Measurements from ENCODE around the gene CCDC171. TPM values are rescaled to one million over a fixed set of nuclear protein-coding genes. Genes with fewer than 3 reads are reported as not detected.

The CCDC171 gene
- total RNA-seq, 1 donor = 8.1 TPM

DNA sequence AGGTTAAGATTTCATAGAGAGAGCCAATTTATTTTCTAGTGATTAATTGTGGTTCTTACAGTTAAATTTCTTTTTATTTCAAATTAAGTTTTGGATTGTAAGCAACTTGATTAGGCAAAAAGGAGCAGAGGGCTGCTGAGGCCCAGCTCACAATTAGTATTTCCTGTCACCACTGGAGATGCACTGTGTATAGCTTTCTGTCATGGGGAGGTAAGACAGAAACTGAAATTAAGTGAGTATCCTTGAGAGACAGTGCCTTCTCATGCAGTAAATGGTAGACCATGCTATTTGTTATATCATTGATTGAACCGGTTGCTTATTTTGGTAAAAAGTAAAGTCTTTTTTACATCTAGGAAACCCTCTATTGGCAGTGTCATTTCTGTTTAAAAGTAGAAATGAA lies 190.7 kb downstream of the CCDC171 start:
- no peak overlapping the region for H3K4me3 ChIP-seq (ENCODE audit: low read depth, low read length)
- TF ChIP-seq, protein P1, sequence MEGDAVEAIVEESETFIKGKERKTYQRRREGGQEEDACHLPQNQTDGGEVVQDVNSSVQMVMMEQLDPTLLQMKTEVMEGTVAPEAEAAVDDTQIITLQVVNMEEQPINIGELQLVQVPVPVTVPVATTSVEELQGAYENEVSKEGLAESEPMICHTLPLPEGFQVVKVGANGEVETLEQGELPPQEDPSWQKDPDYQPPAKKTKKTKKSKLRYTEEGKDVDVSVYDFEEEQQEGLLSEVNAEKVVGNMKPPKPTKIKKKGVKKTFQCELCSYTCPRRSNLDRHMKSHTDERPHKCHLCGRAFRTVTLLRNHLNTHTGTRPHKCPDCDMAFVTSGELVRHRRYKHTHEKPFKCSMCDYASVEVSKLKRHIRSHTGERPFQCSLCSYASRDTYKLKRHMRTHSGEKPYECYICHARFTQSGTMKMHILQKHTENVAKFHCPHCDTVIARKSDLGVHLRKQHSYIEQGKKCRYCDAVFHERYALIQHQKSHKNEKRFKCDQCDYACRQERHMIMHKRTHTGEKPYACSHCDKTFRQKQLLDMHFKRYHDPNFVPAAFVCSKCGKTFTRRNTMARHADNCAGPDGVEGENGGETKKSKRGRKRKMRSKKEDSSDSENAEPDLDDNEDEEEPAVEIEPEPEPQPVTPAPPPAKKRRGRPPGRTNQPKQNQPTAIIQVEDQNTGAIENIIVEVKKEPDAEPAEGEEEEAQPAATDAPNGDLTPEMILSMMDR (IDR thresholded peaks at IDR 0.05; ENCODE audit: insufficient read depth, low read length) = no peak
- no peak for DNase-seq (ENCODE audit: low read depth)

DNA sequence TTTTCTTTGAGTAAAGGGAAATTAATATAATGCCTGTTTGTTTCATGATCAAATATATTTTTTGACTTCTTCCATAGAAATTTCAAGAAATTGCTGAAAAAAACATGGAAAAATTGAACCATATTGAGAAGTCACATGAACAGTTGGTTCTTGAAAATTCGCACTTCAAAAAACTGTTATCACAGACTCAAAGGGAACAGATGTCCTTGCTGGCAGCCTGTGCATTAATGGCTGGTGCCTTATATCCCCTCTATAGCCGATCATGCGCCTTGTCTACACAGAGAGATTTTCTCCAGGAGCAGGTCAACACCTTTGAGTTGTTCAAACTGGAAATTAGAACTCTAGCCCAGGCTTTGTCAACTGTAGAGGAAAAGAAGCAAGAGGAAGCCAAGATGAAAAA lies 191.4 kb downstream of the CCDC171 start:
- no peak for DNase-seq (ENCODE audit: low read depth)
- no peak overlapping the region for H3K4me3 ChIP-seq (ENCODE audit: low read depth, low read length)
- TF ChIP-seq, protein P1 (IDR thresholded peaks at IDR 0.05; ENCODE audit: insufficient read depth, low read length) = no peak

DNA sequence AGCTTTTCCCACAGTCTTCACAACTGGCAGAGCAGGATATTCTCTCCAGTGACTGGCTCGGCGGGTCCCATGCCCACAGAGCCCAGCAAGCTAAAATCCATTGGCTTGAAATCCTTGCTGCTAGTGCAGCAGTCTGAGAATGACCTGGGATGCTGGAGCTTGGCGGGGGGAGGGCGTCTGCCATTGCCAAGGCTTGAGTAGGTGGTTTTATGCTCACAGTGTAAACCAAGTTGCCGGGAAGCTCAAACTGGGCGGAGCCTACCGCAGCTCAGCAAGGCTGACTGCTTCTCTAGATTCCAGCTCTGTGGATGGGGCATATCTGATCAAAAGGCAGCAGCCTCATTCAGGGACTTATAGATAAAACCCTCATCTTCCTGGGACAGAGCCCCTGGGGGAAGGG lies 194.1 kb downstream of the CCDC171 start:
- DNase-seq (ENCODE audit: low read depth) = no peak
- H3K4me3 ChIP-seq (ENCODE audit: low read depth, low read length) = no peak overlapping the region

DNA sequence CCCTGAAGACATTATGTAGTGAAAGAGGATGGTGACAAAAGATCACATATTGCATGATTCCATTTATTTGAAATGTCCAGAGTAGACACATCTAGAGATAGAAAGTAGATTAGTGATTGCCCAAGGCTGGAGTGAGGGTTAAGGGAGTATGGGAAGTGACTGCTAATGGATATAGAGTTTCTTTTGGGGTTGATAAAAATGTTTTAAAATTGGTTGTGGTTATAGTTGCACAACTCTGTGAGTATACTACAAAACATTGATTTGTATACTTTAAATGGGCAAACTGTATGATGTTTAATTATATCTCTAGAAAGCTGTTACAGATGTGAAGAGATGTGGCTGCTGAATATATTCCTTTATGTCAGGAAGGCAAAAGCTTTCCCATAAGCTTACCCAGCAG lies 202.8 kb downstream of the CCDC171 start:
- H3K4me3 ChIP-seq (ENCODE audit: low read depth, low read length) = no peak overlapping the region
- no peak for DNase-seq (ENCODE audit: low read depth)

More for the DNA sequence above, 194.1 kb downstream of the CCDC171 start:
- TF ChIP-seq, protein P1 (IDR thresholded peaks at IDR 0.05; ENCODE audit: insufficient read depth, low read length) = no peak

DNA sequence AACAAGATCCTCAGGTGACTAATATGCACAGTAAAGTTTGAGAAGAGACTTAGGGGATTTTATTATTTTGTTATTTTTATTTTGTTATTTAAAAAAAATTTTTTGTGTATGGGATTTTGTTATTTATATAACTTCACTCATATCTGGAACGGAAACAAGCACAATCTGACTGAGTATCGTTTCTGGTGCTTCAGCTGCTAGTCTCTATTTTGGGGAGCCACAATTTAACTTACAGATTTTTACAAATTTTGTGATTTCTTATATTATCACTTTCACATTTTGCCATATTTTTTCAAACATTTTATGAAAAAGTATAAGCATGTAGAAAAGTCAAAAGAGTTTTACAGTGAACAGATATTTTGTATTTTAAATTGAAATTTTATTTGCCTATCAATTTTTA lies 208.7 kb downstream of the CCDC171 start:
- no peak overlapping the region for H3K4me3 ChIP-seq (ENCODE audit: low read depth, low read length)
- TF ChIP-seq, protein P1 (IDR thresholded peaks at IDR 0.05; ENCODE audit: insufficient read depth, low read length) = no peak
- no peak for DNase-seq (ENCODE audit: low read depth)

More for the DNA sequence above, 202.8 kb downstream of the CCDC171 start:
- TF ChIP-seq, protein P1 (IDR thresholded peaks at IDR 0.05; ENCODE audit: insufficient read depth, low read length) = no peak

DNA sequence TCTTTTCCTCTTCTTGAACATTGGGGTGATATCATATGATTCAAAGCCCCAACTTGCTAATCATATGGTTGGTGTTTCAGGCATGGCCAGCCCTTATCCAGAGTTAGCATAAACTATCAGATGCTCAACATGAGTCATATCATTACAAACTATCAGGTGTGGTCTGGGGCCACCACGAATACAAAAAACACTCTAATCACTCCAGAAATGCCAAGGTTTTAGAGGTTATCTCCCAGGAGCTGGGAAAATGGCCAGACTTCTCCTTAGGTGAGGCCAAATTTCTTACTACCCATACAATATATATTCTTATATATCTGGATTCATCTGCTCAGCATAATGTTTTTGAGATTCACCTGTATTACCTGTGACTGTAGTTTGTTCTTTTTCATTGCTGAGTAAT lies 210.5 kb downstream of the CCDC171 start:
- TF ChIP-seq, protein P1 (IDR thresholded peaks at IDR 0.05; ENCODE audit: insufficient read depth, low read length) = no peak
- no peak for DNase-seq (ENCODE audit: low read depth)

DNA sequence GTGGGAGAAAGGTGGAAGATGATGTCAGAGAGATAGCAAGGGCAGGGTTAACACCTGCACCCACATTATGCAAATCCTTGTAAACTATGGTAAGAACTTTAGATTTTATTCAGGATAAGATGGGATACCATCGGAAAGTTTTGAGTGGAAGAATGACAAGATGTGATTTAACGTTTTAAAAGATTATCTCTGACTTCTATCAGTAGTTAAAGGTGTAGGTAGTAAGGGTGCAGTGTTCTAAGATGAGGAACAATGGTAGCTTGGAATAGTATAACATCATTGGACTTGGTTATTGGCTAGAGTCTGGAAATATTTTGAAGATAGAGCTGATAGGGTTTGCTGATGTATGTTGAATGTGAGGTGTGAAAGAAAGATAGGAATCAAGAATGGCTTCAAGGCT lies 211.3 kb downstream of the CCDC171 start:
- TF ChIP-seq, protein P1 (IDR thresholded peaks at IDR 0.05; ENCODE audit: insufficient read depth, low read length) = no peak
- no peak for DNase-seq (ENCODE audit: low read depth)
- H3K4me3 ChIP-seq (ENCODE audit: low read depth, low read length) = no peak overlapping the region

More for the DNA sequence above, 210.5 kb downstream of the CCDC171 start:
- no peak overlapping the region for H3K4me3 ChIP-seq (ENCODE audit: low read depth, low read length)

Data from fibroblast of the aortic adventitia (primary cell).